ENCODE measurements around the gene ENTREP3.
"Not testable (repeated sequence)": the region's sequence is repeated elsewhere in the genome, so short reads cannot be mapped to it uniquely, and the experiment has no call there.

The ENTREP3 gene

GRCh38 chr1:155219592-155220031 lies 35.7 kb downstream of the ENTREP3 start:
- DNase-seq, result no peak

- no peak for DNase-seq
Observed at GRCh38 chr1:155218854-155219591, 36.3 kb downstream of the ENTREP3 start.

- DNase-seq, result not testable (repeated sequence)
Observed at GRCh38 chr1:155214702-155215101, 40.6 kb downstream of the ENTREP3 start.

GRCh38 chr1:155212051-155212440 lies 43.2 kb downstream of the ENTREP3 start:
- DNase-seq, result not testable (repeated sequence)

GRCh38 chr1:155211381-155212050 lies 43.8 kb downstream of the ENTREP3 start:
- not testable (repeated sequence) for DNase-seq

GRCh38 chr1:155210314-155211104 lies 44.8 kb downstream of the ENTREP3 start:
- no peak for DNase-seq

GRCh38 chr1:155209312-155209721 lies 46.0 kb downstream of the ENTREP3 start:
- DNase-seq, result no peak

- DNase-seq, result no peak
Observed at GRCh38 chr1:155208541-155209311, 46.6 kb downstream of the ENTREP3 start, which contains the start of gene MTX1. MTX1 (plus strand) TSS chr1:155208695; CDS start chr1:155208805, 110 bp downstream.

- DNase-seq, result no peak
Observed at GRCh38 chr1:155207806-155208540, 47.3 kb downstream of the ENTREP3 start, which contains the start of gene THBS3. THBS3 (minus strand) TSS chr1:155207897; CDS start chr1:155207876, 21 bp downstream.

- DNase-seq, result peak; percentile 45
Observed at GRCh38 chr1:155206891-155207805, 48.1 kb downstream of the ENTREP3 start.

GRCh38 chr1:155205969-155206593 lies 49.2 kb downstream of the ENTREP3 start:
- DNase-seq, result no peak

- no peak for DNase-seq
Observed at GRCh38 chr1:155205035-155205434, 50.2 kb downstream of the ENTREP3 start.

GRCh38 chr1:155202731-155203515 lies 52.4 kb downstream of the ENTREP3 start:
- DNase-seq, result no peak

- DNase-seq, result no peak
Observed at GRCh38 chr1:155202198-155202597, 53.1 kb downstream of the ENTREP3 start.

GRCh38 chr1:155200920-155201319 lies 54.4 kb downstream of the ENTREP3 start:
- DNase-seq, result no peak

- no peak for DNase-seq
Observed at GRCh38 chr1:155199792-155200191, 55.5 kb downstream of the ENTREP3 start.

- no peak for DNase-seq
Observed at GRCh38 chr1:155198547-155198906, 56.8 kb downstream of the ENTREP3 start.

- DNase-seq, result no peak
Observed at GRCh38 chr1:155197901-155198546, 57.3 kb downstream of the ENTREP3 start.

Data from NCI-H1436 treated with DMSO at 0.1 percent for 48 hours (cell line).